Spinal cord (tissue), 10 donors: ENCODE data around the gene KCNJ6. TPM values are rescaled to one million over a fixed set of nuclear protein-coding genes. Genes with fewer than 3 reads are reported as not detected.

Source experiments
- DNase-seq, 6 donors: peaks; one replicate each; pipeline versions ENCODE4 v3.0.0 to v3.0.0-alpha.2; 2013 to 2015; ENCODE audit warnings: low spot score in 6 of 6, low read depth in 4 of 6
- H3K27ac ChIP-seq: one replicate; pipeline ENCODE4 v1.5.1; 2013; ENCODE audit warnings: low read depth, low read length, control low read depth
- H3K27me3 ChIP-seq: one replicate; pipeline ENCODE4 v1.6.1; 2013; ENCODE audit warnings: low read length; ENCODE audit not compliant: control insufficient read depth, insufficient read depth
- H3K36me3 ChIP-seq: one replicate; pipeline ENCODE4 v1.6.1; 2013; ENCODE audit warnings: low read length; ENCODE audit not compliant: control insufficient read depth, insufficient read depth
- H3K4me1 ChIP-seq: one replicate; pipeline ENCODE4 v1.6.1; 2013; ENCODE audit warnings: low read length; ENCODE audit not compliant: control insufficient read depth, insufficient read depth
- H3K4me3 ChIP-seq: one replicate; pipeline ENCODE4 v1.5.1; 2013; ENCODE audit warnings: low read depth, low read length, control low read depth
- H3K9me3 ChIP-seq: one replicate; pipeline ENCODE4 v1.6.1; 2013; ENCODE audit warnings: low read length; ENCODE audit not compliant: control insufficient read depth, insufficient read depth
- WGBS: methylation state at CpG from one replicate; pipeline ENCODE4 v1.1.5; 2013; ENCODE audit warnings: missing lambda C conversion rate; ENCODE audit not compliant: insufficient coverage; 5-methylcytosine and 5-hydroxymethylcytosine counted together
- polyA plus RNA-seq, 2 donors: library from polyadenylated mRNA; unstranded; fragments of 120-200 nt; gene quantifications; one replicate each; pipeline ENCODE4 v1.2.1, GENCODE V29; 2013; ENCODE audit not compliant: insufficient read length in 2 of 2
- total RNA-seq, 2 donors: library from RNA; depleted of rRNA in 1 of 2; stranded (reverse); fragments of 120-200 nt in 1 of 2; fragments of >200 nt in 1 of 2; gene quantifications; one replicate each; pipeline versions ENCODE4 v1.2.3 to v1.2.4, GENCODE V29; 2013 to 2014
- donor health status: healthy.

The KCNJ6 gene
- total and polyA plus RNA-seq, 4 donors, result 4.1 to 8.7 (median 4.8) TPM

- DNase-seq, result no peak
- Histone ChIP-seq H3K36me3 (no peaks in the 10 kb centered on the region), H3K4me3 (no peak overlapping the region), H3K9me3 (no peaks in the 10 kb centered on the region), H3K27ac (no peak overlapping the region), H3K4me1 (peaks cover 12% of the 10 kb centered on the region), H3K27me3 (no peaks in the 10 kb centered on the region)
- WGBS, result 91% methylated on average over 8 of the region's 9 CpGs
Measured at GRCh38 chr21:37815893-37816292, 100.4 kb downstream of the KCNJ6 start.

DNA sequence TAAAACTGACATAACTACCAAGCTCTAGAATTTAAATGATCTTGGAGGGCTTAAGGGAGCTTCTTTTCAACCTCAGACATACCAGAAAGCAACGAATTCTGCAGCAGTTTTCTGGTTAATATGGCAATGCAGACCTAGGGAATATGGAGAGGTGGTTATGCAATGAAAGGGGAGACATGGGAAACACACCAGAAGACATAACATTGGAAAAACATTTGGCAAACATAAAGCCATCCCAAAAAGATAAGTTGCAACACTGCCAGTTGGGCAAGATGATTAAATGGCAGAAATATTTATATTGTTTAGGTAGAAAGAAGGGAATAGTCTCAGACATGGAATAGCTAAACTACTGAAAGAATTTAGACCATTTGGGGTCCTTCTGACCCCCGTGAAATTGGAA is 104.5 kb downstream of the KCNJ6 start:
- H3K27me3 ChIP-seq, result no peaks in the 10 kb centered on the region
- no peaks in the 10 kb centered on the region for H3K36me3 ChIP-seq
- H3K9me3 ChIP-seq, result no peaks in the 10 kb centered on the region
- peaks cover 9% of the 10 kb centered on the region for H3K4me1 ChIP-seq
- WGBS, result no CpG with 5 or more reads among the region's 2 CpGs
- no peak for DNase-seq
- no peak overlapping the region for H3K27ac ChIP-seq
- H3K4me3 ChIP-seq, result no peak overlapping the region

GRCh38 chr21:37808261-37808660 is 108.0 kb downstream of the KCNJ6 start:
- WGBS, result 80% methylated on average over 1 of the region's 2 CpGs
- H3K4me3 ChIP-seq, result no peak overlapping the region
- DNase-seq, result no peak

GRCh38 chr21:37805266-37805665 is 111.0 kb downstream of the KCNJ6 start:
- Histone ChIP-seq H3K36me3 (no peaks in the 10 kb centered on the region), H3K4me1 (no peaks in the 10 kb centered on the region), H3K9me3 (no peaks in the 10 kb centered on the region), H3K27ac (no peak overlapping the region), H3K4me3 (no peak overlapping the region), H3K27me3 (no peaks in the 10 kb centered on the region)
- 100% methylated on average over 1 of the region's 2 CpGs for WGBS
- no peak for DNase-seq

More at GRCh38 chr21:37808261-37808660, 108.0 kb downstream of the KCNJ6 start:
- Histone ChIP-seq H3K27me3 (no peaks in the 10 kb centered on the region), H3K36me3 (no peaks in the 10 kb centered on the region), H3K27ac (no peak overlapping the region), H3K4me1 (no peaks in the 10 kb centered on the region), H3K9me3 (no peaks in the 10 kb centered on the region)

DNA sequence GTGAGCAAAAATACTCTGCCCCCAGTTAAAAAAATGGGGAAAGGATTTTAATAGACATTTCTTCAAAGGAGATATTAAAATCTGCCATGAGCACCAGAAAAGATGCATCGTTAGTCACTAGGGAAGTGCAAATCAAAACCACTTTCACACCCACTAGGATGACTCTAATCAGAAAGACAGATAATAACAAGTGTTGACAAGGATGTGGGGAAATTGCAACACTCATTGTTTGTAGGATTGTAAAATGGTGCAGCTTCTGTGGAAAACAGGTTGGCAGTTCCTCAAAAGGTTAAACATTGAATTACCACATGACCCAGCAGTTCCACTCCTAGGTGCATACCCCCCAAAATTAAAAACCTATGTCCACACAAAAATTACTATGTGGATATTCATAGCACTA is 112.3 kb downstream of the KCNJ6 start:
- DNase-seq, result no peak
- Histone ChIP-seq H3K4me1 (no peaks in the 10 kb centered on the region), H3K27me3 (no peaks in the 10 kb centered on the region), H3K9me3 (no peaks in the 10 kb centered on the region), H3K4me3 (no peak overlapping the region), H3K36me3 (no peaks in the 10 kb centered on the region), H3K27ac (no peak overlapping the region)
- WGBS, result no CpG with 5 or more reads among the region's 1 CpG

- Histone ChIP-seq H3K27ac (no peak overlapping the region), H3K4me1 (no peaks in the 10 kb centered on the region), H3K27me3 (no peaks in the 10 kb centered on the region), H3K4me3 (no peak overlapping the region), H3K9me3 (no peaks in the 10 kb centered on the region), H3K36me3 (no peaks in the 10 kb centered on the region)
- 85% methylated on average over 3 of the region's 8 CpGs for WGBS
- peak in 1 of 6 donors; percentile 47 for DNase-seq
Measured at GRCh38 chr21:37803101-37803651, 113.1 kb downstream of the KCNJ6 start.

DNA sequence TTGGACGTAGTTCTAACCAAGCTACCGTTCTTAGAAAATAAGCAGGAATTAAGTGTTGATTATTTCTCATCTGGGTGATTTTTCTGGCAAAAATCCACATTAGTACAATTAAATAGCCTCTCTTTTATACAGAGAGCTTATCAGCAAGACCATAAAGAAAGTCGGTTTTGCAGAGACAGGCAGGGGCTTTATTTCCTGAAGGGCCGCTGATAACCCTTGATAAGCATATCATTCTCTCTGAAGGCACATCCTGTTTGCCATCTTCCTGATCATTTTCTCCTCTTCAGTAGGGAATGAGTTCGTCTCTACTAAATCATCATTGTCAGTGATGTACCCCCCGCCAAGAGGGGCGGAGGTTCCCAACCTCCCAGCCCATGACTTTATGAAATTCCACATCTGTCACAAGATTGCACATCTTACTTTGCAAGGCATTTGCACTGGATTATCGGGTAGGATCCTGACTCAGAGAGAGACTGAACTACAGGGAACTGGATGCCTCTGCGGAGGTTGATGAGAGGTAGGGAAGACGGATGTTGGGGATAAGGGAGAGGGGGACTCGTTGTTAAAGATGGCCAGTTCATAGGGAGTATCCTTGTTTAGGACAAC is 115.7 kb downstream of the KCNJ6 start:
- H3K36me3 ChIP-seq, result no peaks in the 10 kb centered on the region
- 73% methylated on average over 7 of the region's 11 CpGs for WGBS
- H3K4me3 ChIP-seq, result no peak overlapping the region
- H3K9me3 ChIP-seq, result no peaks in the 10 kb centered on the region
- H3K27ac ChIP-seq, result no peak overlapping the region
- H3K4me1 ChIP-seq, result no peaks in the 10 kb centered on the region
- DNase-seq, result peak in 1 of 6 donors; percentile 25
- no peaks in the 10 kb centered on the region for H3K27me3 ChIP-seq

DNA sequence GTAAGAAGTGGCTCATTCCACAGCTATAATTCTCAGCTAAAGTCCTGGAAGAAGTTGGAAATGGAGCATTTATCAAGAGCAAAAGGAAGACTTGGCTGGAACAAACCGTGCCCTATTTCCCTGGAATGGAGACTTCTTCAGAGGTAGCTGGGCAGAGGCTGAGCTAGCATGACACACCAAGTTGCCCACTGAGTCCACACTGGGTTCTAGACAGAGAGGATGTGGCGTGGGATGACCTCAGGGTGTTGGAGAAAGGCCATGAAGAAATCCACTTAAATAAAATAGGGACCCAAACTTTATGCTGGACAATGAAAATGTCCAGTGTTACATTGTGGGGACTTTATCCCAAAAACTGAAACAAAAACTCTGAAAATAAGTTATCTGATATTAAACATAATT is 116.2 kb downstream of the KCNJ6 start:
- Histone ChIP-seq H3K9me3 (no peaks in the 10 kb centered on the region), H3K27ac (no peak overlapping the region), H3K36me3 (no peaks in the 10 kb centered on the region), H3K27me3 (no peaks in the 10 kb centered on the region), H3K4me1 (no peaks in the 10 kb centered on the region), H3K4me3 (no peak overlapping the region)
- DNase-seq, result no peak
- WGBS, result 56% methylated on average over 1 of the region's 2 CpGs

GRCh38 chr21:37799211-37800056 is 116.8 kb downstream of the KCNJ6 start:
- no peaks in the 10 kb centered on the region for H3K4me1 ChIP-seq
- no peaks in the 10 kb centered on the region for H3K9me3 ChIP-seq
- H3K4me3 ChIP-seq, result no peak overlapping the region
- no peaks in the 10 kb centered on the region for H3K36me3 ChIP-seq
- WGBS, result no CpG with 5 or more reads among the region's 3 CpGs
- H3K27me3 ChIP-seq, result no peaks in the 10 kb centered on the region
- no peak overlapping the region for H3K27ac ChIP-seq
- no peak for DNase-seq
